WTC11 (cell line): ENCODE data around the gene EPHA4. TPM values are rescaled to one million over a fixed set of nuclear protein-coding genes. Genes with fewer than 3 reads are reported as not detected.
A peak's percentile ranks its signal among the peaks of the same experiment; 100 is the strongest.

Experiments
- ATAC-seq: fragments of 200-7000 bp; cut with Tn5 transposase; 2 replicates; pipeline ENCODE4 v1.10.0; 2021; ENCODE audit warnings: mild to moderate bottlenecking, moderate library complexity
- CTCF ChIA-PET: fragments of 300-600 bp; sonication (Branson Sonifier 250); formaldehyde crosslinking; loops from one replicate; lab custom pipeline; 2021; ENCODE audit warnings: antibody characterized with exemption; lab: Charles Lee
- POLR2A ChIA-PET: fragments of 350-600 bp; sonication (Branson Sonifier 250); formaldehyde crosslinking; loops from one replicate; lab custom pipeline; 2021; ENCODE audit warnings: antibody characterized with exemption; lab: Charles Lee
- DNase-seq: peaks from one replicate; pipeline ENCODE4 v3.0.0; 2021; ENCODE audit warnings: low spot score
- H3K27ac Mint-ChIP-seq: 2 replicates; pipeline ENCODE4 v1.8.0; 2021; ENCODE audit warnings: mixed read lengths
- H3K27me3 Mint-ChIP-seq: 2 replicates; pipeline ENCODE4 v1.8.0; 2021; ENCODE audit warnings: low read depth, mild to moderate bottlenecking, moderate library complexity, mixed read lengths
- H3K36me3 Mint-ChIP-seq: 2 replicates; pipeline ENCODE4 v1.8.0; 2021; ENCODE audit warnings: mixed read lengths
- H3K4me1 Mint-ChIP-seq: 2 replicates; pipeline ENCODE4 v1.8.0; 2022; ENCODE audit warnings: mixed read lengths
- H3K4me3 Mint-ChIP-seq: 2 replicates; pipeline ENCODE4 v1.8.0; 2021; ENCODE audit warnings: mild to moderate bottlenecking, moderate library complexity, mixed read lengths
- H3K9me3 Mint-ChIP-seq: 2 replicates; pipeline ENCODE4 v1.8.0; 2021; ENCODE audit warnings: mixed read lengths
- AR ChIP-seq: fragments of 250-450 bp; sonication (Bioruptor Pico); IDR thresholded peaks from 2 replicates; pipeline ENCODE4 v1.9.0; 2021; ENCODE audit warnings: mild to moderate bottlenecking
- ARID4B ChIP-seq: sonication (generic); formaldehyde crosslinking; IDR thresholded peaks from 2 replicates; pipeline ENCODE4 v1.8.0; 2023; ENCODE audit warnings: missing genetic modification reagents, mild to moderate bottlenecking, borderline replicate concordance
- CREB1 ChIP-seq: sonication (generic); formaldehyde crosslinking; IDR thresholded peaks from 2 replicates; pipeline ENCODE4 v1.8.0; 2023; ENCODE audit warnings: mild to moderate bottlenecking, missing genetic modification reagents
- ETV6 ChIP-seq: sonication (generic); formaldehyde crosslinking; IDR thresholded peaks from 2 replicates; pipeline ENCODE4 v1.8.1; 2022; ENCODE audit warnings: mild to moderate bottlenecking, missing genetic modification reagents
- GRHL2 ChIP-seq: fragments of 250-450 bp; sonication (Bioruptor Pico); IDR thresholded peaks from 2 replicates; pipeline ENCODE4 v1.8.0; 2022; ENCODE audit warnings: mild to moderate bottlenecking, moderate library complexity; ENCODE audit not compliant: insufficient replicate concordance, severe bottlenecking
- NFE2L1 ChIP-seq: sonication (generic); formaldehyde crosslinking; IDR thresholded peaks from 2 replicates; pipeline ENCODE4 v1.8.1; 2023; ENCODE audit warnings: missing genetic modification reagents
- NR1H2 ChIP-seq: sonication (generic); formaldehyde crosslinking; IDR thresholded peaks from 2 replicates; pipeline ENCODE4 v1.9.0; 2021; ENCODE audit warnings: mild to moderate bottlenecking, moderate library complexity, missing genetic modification reagents
- SP1 ChIP-seq: sonication (generic); formaldehyde crosslinking; conservative IDR thresholded peaks from 2 replicates; pipeline ENCODE4 v1.8.1; 2022; ENCODE audit warnings: missing genetic modification reagents
- TEAD4 ChIP-seq: sonication (generic); formaldehyde crosslinking; IDR thresholded peaks from 2 replicates; pipeline ENCODE4 v1.8.0; 2022; ENCODE audit warnings: mild to moderate bottlenecking, missing genetic modification reagents
- ZNF138 ChIP-seq: sonication (generic); formaldehyde crosslinking; conservative IDR thresholded peaks from 2 replicates; pipeline ENCODE4 v1.8.1; 2022; ENCODE audit warnings: mild to moderate bottlenecking, moderate library complexity, missing genetic modification reagents
- ZNF263 ChIP-seq: sonication (generic); formaldehyde crosslinking; IDR thresholded peaks from 2 replicates; pipeline ENCODE4 v1.8.1; 2022; ENCODE audit warnings: low read depth, mild to moderate bottlenecking, moderate library complexity, missing genetic modification reagents
- ZNF416 ChIP-seq: fragments of 250-450 bp; sonication (Bioruptor Pico); IDR thresholded peaks from 2 replicates; pipeline ENCODE4 v1.9.0; 2021; ENCODE audit warnings: mild to moderate bottlenecking, inconsistent platforms
- ZNF425 ChIP-seq: fragments of 250-450 bp; sonication (Bioruptor Pico); conservative IDR thresholded peaks from 2 replicates; pipeline ENCODE4 v1.9.0; 2021; ENCODE audit warnings: mild to moderate bottlenecking
- total RNA-seq: library from RNA; stranded (reverse); gene quantifications from 3 replicates; pipeline ENCODE4 v1.2.3, GENCODE V29; 2021

EPHA4 gene
- total RNA-seq, 1 experiment from 2014 or later = 11.0 TPM

GRCh38 chr2:221561770-221562169, 10.3 kb downstream of the EPHA4 start (continued):
- no peak for TF ChIP-seq ZNF425 (CRISPR knock-in tag)

- Mint-ChIP-seq H3K27ac (no peak overlapping the region), H3K36me3 (no peaks in the 10 kb centered on the region), H3K4me3 (no peak overlapping the region), H3K9me3 (no peaks in the 10 kb centered on the region)
- ChIA-PET CTCF (no interaction called here), POLR2A (no interaction called here)
- ATAC-seq = peak; percentile 12; the same call in 1 of the 2 replicates
- TF ChIP-seq TEAD4 (CRISPR knock-in tag) = no peak
- TF ChIP-seq AR (CRISPR knock-in tag) = no peak
- 0 out of 2 replicates have a peak, but pooled peaks have one; percentile 23 for TF ChIP-seq ETV6 (CRISPR knock-in tag)
- TF ChIP-seq, all 79 proteins: peak for 1
- Mint-ChIP-seq H3K27me3 (no peaks in the 10 kb centered on the region), H3K4me1 (peaks cover 38% of the 10 kb centered on the region)
- no peak for DNase-seq
Measured at GRCh38 chr2:221559991-221560390, 12.1 kb downstream of the EPHA4 start.

- ChIA-PET CTCF (no interaction called here), POLR2A (no interaction called here)
- no peak overlapping the region for H3K4me3 Mint-ChIP-seq
- H3K27ac Mint-ChIP-seq = no peak overlapping the region
- H3K36me3 Mint-ChIP-seq = no peaks in the 10 kb centered on the region
- ATAC-seq = no peak
- no peak for DNase-seq
- H3K9me3 Mint-ChIP-seq = no peaks in the 10 kb centered on the region
- peaks cover 47% of the 10 kb centered on the region for H3K4me1 Mint-ChIP-seq
- TF ChIP-seq SP1 (CRISPR knock-in tag) (no peak), CREB1 (CRISPR knock-in tag) (no peak), ARID4B (CRISPR knock-in tag) (no peak), NR1H2 (CRISPR knock-in tag) (no peak), NFE2L1 (CRISPR knock-in tag) (no peak), GRHL2 (CRISPR knock-in tag) (no peak), ZNF263 (CRISPR knock-in tag) (no peak), ZNF138 (CRISPR knock-in tag) (no peak), ZNF416 (CRISPR knock-in tag) (no peak)
- H3K27me3 Mint-ChIP-seq = no peaks in the 10 kb centered on the region
Measured at GRCh38 chr2:221558107-221558506, 14.0 kb downstream of the EPHA4 start.
